Measurements from ENCODE around the gene HERC5. TPM values are rescaled to one million over a fixed set of nuclear protein-coding genes. Genes with fewer than 3 reads are reported as not detected.
A peak's percentile ranks its signal among the peaks of the same experiment; 100 is the strongest.
"Not testable (repeated sequence)": the region's sequence is repeated elsewhere in the genome, so short reads cannot be mapped to it uniquely, and the experiment has no call there.

Gene HERC5
- total RNA-seq, 2 donors from 2014 or later: 21.1 to 49.9 TPM

GRCh38 chr4:88437873-88438272 lies 19.0 kb upstream of the HERC5 start:
- not testable (repeated sequence) for DNase-seq; H3K36me3 Mint-ChIP-seq (ENCODE audit: insufficient read depth in 2 of 2); ATAC-seq (replicated peaks in 1 of 2); H3K27ac Mint-ChIP-seq; H3K4me3 Mint-ChIP-seq; H3K4me1 Mint-ChIP-seq (ENCODE audit: low read depth); H3K27me3 Mint-ChIP-seq (ENCODE audit: low read depth); H3K9me3 Mint-ChIP-seq

- DNase-seq: no peak
- peak overlapping the region; percentile 76 for H3K27ac Mint-ChIP-seq
- ATAC-seq (replicated peaks in 1 of 2): no peak
- H3K4me3 Mint-ChIP-seq: no peak overlapping the region
- no peaks in the 10 kb centered on the region for H3K27me3 Mint-ChIP-seq (ENCODE audit: low read depth)
- peaks cover 3 to 8% of the 10 kb centered on the region in 2 donors for H3K36me3 Mint-ChIP-seq (ENCODE audit: insufficient read depth in 2 of 2)
- H3K4me1 Mint-ChIP-seq (ENCODE audit: low read depth): no peaks in the 10 kb centered on the region
- H3K9me3 Mint-ChIP-seq: peaks cover 1 to 3% of the 10 kb centered on the region in 2 donors
Observed at GRCh38 chr4:88439161-88439760, 17.7 kb upstream of the HERC5 start.

- DNase-seq: no peak
- peaks cover 1 to 7% of the 10 kb centered on the region in 2 donors for H3K36me3 Mint-ChIP-seq (ENCODE audit: insufficient read depth in 2 of 2)
- no peak for ATAC-seq (replicated peaks in 1 of 2)
- no peak overlapping the region for H3K4me3 Mint-ChIP-seq
- H3K9me3 Mint-ChIP-seq: peaks cover 1 to 3% of the 10 kb centered on the region in 2 donors
- no peaks in the 10 kb centered on the region for H3K4me1 Mint-ChIP-seq (ENCODE audit: low read depth)
- no peaks in the 10 kb centered on the region for H3K27me3 Mint-ChIP-seq (ENCODE audit: low read depth)
- no peak overlapping the region for H3K27ac Mint-ChIP-seq
Observed at GRCh38 chr4:88440146-88440545, 16.8 kb upstream of the HERC5 start.

DNA sequence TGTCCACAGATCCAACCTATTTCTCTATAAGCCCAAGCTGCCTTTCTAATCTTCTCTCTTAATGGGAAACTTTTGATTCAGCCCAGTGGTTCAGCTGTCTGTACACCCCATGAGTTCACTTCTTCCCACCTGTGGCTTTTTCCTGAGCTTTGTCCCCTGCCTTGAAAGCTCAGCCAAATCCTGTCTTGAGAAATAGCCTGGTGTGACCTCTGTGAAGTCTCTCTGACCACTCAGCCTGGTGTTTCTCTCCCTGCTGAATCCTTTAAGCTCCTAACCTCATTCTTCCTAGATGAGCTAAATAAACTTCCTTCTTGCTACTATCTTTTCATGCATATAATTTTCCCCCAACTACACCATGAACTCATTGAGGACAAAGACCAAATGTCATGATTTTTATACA lies 15.2 kb upstream of the HERC5 start:
- Mint-ChIP-seq H3K36me3 (ENCODE audit: insufficient read depth in 2 of 2) (peaks cover 1 to 7% of the 10 kb centered on the region in 2 donors), H3K27me3 (ENCODE audit: low read depth) (no peaks in the 10 kb centered on the region), H3K4me3 (no peak overlapping the region), H3K27ac (peak overlapping the region; percentile 3), H3K9me3 (peaks cover 1 to 3% of the 10 kb centered on the region in 2 donors), H3K4me1 (ENCODE audit: low read depth) (no peaks in the 10 kb centered on the region)
- DNase-seq (no peak), ATAC-seq (replicated peaks in 1 of 2) (no peak)

DNA sequence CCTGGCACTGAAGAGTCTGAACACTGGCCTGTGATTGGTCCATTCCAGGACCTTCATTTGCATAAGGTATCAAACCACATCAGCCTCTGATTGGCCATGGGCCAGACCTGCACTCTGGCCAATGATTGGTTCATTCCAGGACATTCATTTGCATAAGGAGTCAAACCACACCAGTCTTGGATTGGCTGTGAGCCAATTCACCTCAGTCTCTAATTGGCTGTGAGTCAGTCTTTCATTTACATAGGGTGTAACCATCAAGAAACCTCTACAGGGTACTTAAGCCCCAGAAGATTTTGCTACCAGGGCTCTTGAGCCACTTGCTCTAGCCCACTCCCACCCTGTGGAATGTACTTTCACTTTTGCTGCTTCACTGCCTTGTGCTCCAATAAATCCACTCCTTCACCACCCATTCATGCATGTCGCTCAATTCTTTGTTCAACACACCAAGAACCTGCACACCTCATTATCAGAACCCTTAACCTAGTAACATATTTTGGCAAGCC lies 14.2 kb upstream of the HERC5 start:
- H3K27ac Mint-ChIP-seq: no peak overlapping the region
- H3K36me3 Mint-ChIP-seq (ENCODE audit: insufficient read depth in 2 of 2): peaks cover 1 to 7% of the 10 kb centered on the region in 2 donors
- ATAC-seq (replicated peaks in 1 of 2) (no peak), DNase-seq (no peak)
- no peaks in the 10 kb centered on the region for H3K27me3 Mint-ChIP-seq (ENCODE audit: low read depth)
- peaks cover 1 to 3% of the 10 kb centered on the region in 2 donors for H3K9me3 Mint-ChIP-seq
- peaks cover 5% of the 10 kb centered on the region for H3K4me1 Mint-ChIP-seq (ENCODE audit: low read depth)
- no peak overlapping the region for H3K4me3 Mint-ChIP-seq

DNA sequence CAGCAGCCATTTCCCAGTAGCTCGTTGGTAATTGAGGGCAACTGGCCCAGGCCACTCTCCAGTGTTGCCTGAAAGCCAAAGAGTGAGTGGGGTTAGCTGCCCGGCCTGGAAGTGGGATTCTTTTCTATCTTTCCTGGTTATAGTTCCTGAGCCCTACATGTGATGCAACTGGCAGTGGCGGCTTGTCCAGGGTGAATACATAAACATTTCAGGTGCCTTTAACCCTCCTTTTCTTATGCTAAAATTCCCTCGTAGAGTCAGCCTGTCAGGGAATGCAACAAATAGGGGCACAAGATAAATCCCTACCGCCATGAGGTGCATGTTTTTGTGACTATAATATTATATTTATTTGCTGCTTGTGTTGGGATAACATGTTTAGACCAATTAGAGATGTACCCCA lies 13.4 kb upstream of the HERC5 start:
- Mint-ChIP-seq H3K27ac (no peak overlapping the region), H3K36me3 (ENCODE audit: insufficient read depth in 2 of 2) (peaks cover 1 to 7% of the 10 kb centered on the region in 2 donors), H3K9me3 (peaks cover 1 to 3% of the 10 kb centered on the region in 2 donors), H3K4me1 (ENCODE audit: low read depth) (peaks cover 5% of the 10 kb centered on the region), H3K4me3 (no peak overlapping the region), H3K27me3 (ENCODE audit: low read depth) (no peaks in the 10 kb centered on the region)
- DNase-seq (no peak), ATAC-seq (replicated peaks in 1 of 2) (no peak)

DNA sequence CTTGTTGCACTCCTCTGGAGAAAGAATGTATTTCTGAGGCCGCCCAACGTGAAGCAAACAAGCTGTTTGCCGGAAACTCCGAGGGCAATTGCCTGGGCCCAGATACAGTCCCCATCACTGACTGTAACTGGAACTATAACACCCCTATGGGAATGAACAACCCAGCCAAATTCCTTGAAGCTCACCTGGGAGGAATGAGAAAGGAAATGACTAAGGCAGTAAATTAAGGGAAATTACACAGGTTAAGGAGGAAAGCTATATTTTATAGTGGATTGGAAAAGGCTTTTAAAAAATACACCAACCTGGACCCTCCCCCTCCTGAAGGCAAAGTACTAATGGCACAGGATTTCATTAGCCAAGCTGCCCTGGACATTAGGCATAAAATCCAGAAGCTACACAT lies 11.7 kb upstream of the HERC5 start:
- peaks cover 5% of the 10 kb centered on the region for H3K4me1 Mint-ChIP-seq (ENCODE audit: low read depth)
- peaks cover 1 to 3% of the 10 kb centered on the region in 2 donors for H3K9me3 Mint-ChIP-seq
- peaks cover 1 to 7% of the 10 kb centered on the region in 2 donors for H3K36me3 Mint-ChIP-seq (ENCODE audit: insufficient read depth in 2 of 2)
- no peaks in the 10 kb centered on the region for H3K27me3 Mint-ChIP-seq (ENCODE audit: low read depth)
- no peak for ATAC-seq (replicated peaks in 1 of 2)
- H3K27ac Mint-ChIP-seq: no peak overlapping the region
- no peak overlapping the region for H3K4me3 Mint-ChIP-seq
- DNase-seq: no peak

GRCh38 chr4:88446124-88446523 lies 10.8 kb upstream of the HERC5 start:
- Mint-ChIP-seq H3K4me1 (ENCODE audit: low read depth) (peaks cover 5% of the 10 kb centered on the region), H3K4me3 (no peak overlapping the region), H3K27me3 (ENCODE audit: low read depth) (no peaks in the 10 kb centered on the region), H3K9me3 (peaks cover 1 to 3% of the 10 kb centered on the region in 2 donors), H3K36me3 (ENCODE audit: insufficient read depth in 2 of 2) (peaks cover 1 to 7% of the 10 kb centered on the region in 2 donors), H3K27ac (no peak overlapping the region)
- no peak for ATAC-seq (replicated peaks in 1 of 2)
- DNase-seq: no peak

GRCh38 chr4:88447371-88448095 lies 9.4 kb upstream of the HERC5 start:
- Mint-ChIP-seq H3K27me3 (ENCODE audit: low read depth) (no peaks in the 10 kb centered on the region), H3K4me3 (no peak overlapping the region), H3K36me3 (ENCODE audit: insufficient read depth in 2 of 2) (peaks cover 1 to 4% of the 10 kb centered on the region in 2 donors), H3K27ac (no peak overlapping the region), H3K9me3 (peaks cover 1 to 3% of the 10 kb centered on the region in 2 donors), H3K4me1 (ENCODE audit: low read depth) (peaks cover 5% of the 10 kb centered on the region)
- DNase-seq (no peak), ATAC-seq (replicated peaks in 1 of 2) (peak in 1 of 2 donors; percentile 23)

DNA sequence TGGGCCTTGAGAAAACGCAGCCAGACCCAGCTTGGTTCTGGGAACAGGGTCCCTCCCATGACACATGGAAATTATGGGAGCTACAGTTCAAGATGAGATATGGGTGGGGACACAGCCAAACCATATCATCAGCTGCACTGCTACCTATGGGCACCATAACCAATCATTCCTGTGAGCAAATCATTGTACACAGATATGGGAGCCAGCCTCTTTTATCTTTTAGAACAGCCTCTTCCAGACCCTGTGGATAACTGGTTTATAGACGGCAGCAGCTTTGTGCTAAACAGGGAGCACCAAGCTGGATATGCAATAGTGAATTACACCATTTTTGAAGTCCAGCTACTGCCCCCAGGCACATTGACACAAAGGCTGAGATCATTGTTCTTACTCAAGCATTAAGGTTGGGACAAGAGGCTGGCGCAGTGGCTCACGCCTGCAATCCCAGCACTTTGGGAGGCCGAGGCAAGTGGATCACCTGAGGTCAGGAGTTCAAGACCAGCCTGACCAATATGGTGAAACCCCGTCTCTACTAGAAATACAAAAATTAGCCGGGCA lies 8.6 kb upstream of the HERC5 start:
- H3K4me1 Mint-ChIP-seq (ENCODE audit: low read depth); H3K36me3 Mint-ChIP-seq (ENCODE audit: insufficient read depth in 2 of 2); H3K4me3 Mint-ChIP-seq; H3K9me3 Mint-ChIP-seq; ATAC-seq (replicated peaks in 1 of 2); H3K27me3 Mint-ChIP-seq (ENCODE audit: low read depth); H3K27ac Mint-ChIP-seq; DNase-seq: not testable (repeated sequence)

- Mint-ChIP-seq H3K27me3 (ENCODE audit: low read depth) (no peaks in the 10 kb centered on the region), H3K4me3 (no peak overlapping the region), H3K4me1 (ENCODE audit: low read depth) (peaks cover 5% of the 10 kb centered on the region), H3K9me3 (peaks cover 0 to 2% of the 10 kb centered on the region in 2 donors), H3K36me3 (ENCODE audit: insufficient read depth in 2 of 2) (peaks cover 0 to 2% of the 10 kb centered on the region in 2 donors), H3K27ac (no peak overlapping the region)
- no peak for DNase-seq
- no peak for ATAC-seq (replicated peaks in 1 of 2)
Observed at GRCh38 chr4:88448889-88449288, 8.0 kb upstream of the HERC5 start.

GRCh38 chr4:88449290-88449689 lies 7.6 kb upstream of the HERC5 start:
- peaks cover 0 to 2% of the 10 kb centered on the region in 2 donors for H3K9me3 Mint-ChIP-seq
- H3K36me3 Mint-ChIP-seq (ENCODE audit: insufficient read depth in 2 of 2): peaks cover 0 to 2% of the 10 kb centered on the region in 2 donors
- no peaks in the 10 kb centered on the region for H3K27me3 Mint-ChIP-seq (ENCODE audit: low read depth)
- H3K4me3 Mint-ChIP-seq: no peak overlapping the region
- peaks cover 5% of the 10 kb centered on the region for H3K4me1 Mint-ChIP-seq (ENCODE audit: low read depth)
- DNase-seq (no peak), ATAC-seq (replicated peaks in 1 of 2) (no peak)
- H3K27ac Mint-ChIP-seq: no peak overlapping the region

GRCh38 chr4:88451205-88451604 lies 5.7 kb upstream of the HERC5 start:
- ATAC-seq (replicated peaks in 1 of 2): no peak
- H3K27ac Mint-ChIP-seq: no peak overlapping the region
- H3K9me3 Mint-ChIP-seq: peaks cover 0 to 2% of the 10 kb centered on the region in 2 donors

More at GRCh38 chr4:88451205-88451604, 5.7 kb upstream of the HERC5 start:
- H3K27me3 Mint-ChIP-seq (ENCODE audit: low read depth): no peaks in the 10 kb centered on the region
- H3K36me3 Mint-ChIP-seq (ENCODE audit: insufficient read depth in 2 of 2): peaks cover 0 to 2% of the 10 kb centered on the region in 2 donors
- H3K4me1 Mint-ChIP-seq (ENCODE audit: low read depth): peaks cover 16% of the 10 kb centered on the region
- H3K4me3 Mint-ChIP-seq: no peak overlapping the region
- DNase-seq: no peak

Data from activated T-cell treated with anti-CD3 and anti-CD28 coated beads, Interleukin-2, amount 50 U/mL, for 72 hours (primary cell).